DOHH2 (cell line): Measurements from ENCODE around the gene WDTC1.
"Not testable (repeated sequence)": the region's sequence is repeated elsewhere in the genome, so short reads cannot be mapped to it uniquely, and the experiment has no call there.

ENCODE experiments used
- EZH2phosphoT487 ChIP-seq: fragments of 200-600 bp; sonication (generic); IDR thresholded peaks from 2 replicates; pipeline ENCODE4 v1.6.1; 2017; ENCODE audit warnings: borderline replicate concordance, mild to moderate bottlenecking, antibody characterized with exemption, low read length, moderate library complexity, mixed read lengths
- TF ChIP-seq, protein P1 (sequence below): fragments of 200-600 bp; sonication (generic); IDR thresholded peaks from one replicate; pipeline ENCODE4 v1.5.1; 2014; ENCODE audit warnings: antibody characterized with exemption, mild to moderate bottlenecking, low read depth, low read length; ENCODE audit not compliant: poor library complexity, severe bottlenecking

- TF ChIP-seq, protein P1, sequence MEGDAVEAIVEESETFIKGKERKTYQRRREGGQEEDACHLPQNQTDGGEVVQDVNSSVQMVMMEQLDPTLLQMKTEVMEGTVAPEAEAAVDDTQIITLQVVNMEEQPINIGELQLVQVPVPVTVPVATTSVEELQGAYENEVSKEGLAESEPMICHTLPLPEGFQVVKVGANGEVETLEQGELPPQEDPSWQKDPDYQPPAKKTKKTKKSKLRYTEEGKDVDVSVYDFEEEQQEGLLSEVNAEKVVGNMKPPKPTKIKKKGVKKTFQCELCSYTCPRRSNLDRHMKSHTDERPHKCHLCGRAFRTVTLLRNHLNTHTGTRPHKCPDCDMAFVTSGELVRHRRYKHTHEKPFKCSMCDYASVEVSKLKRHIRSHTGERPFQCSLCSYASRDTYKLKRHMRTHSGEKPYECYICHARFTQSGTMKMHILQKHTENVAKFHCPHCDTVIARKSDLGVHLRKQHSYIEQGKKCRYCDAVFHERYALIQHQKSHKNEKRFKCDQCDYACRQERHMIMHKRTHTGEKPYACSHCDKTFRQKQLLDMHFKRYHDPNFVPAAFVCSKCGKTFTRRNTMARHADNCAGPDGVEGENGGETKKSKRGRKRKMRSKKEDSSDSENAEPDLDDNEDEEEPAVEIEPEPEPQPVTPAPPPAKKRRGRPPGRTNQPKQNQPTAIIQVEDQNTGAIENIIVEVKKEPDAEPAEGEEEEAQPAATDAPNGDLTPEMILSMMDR, result not testable (repeated sequence)
- not testable (repeated sequence) for TF ChIP-seq EZH2phosphoT487
These were observed 54.7 kb downstream of the WDTC1 start for GRCh38 chr1:27289125-27289524.
